K562 (cell line): Measurements from ENCODE around the gene GNAS-AS1. TPM values are rescaled to one million over a fixed set of nuclear protein-coding genes. Genes with fewer than 3 reads are reported as not detected.
A peak's percentile ranks its signal among the peaks of the same experiment; 100 is the strongest.

ENCODE experiments used
- ARHGAP35 ChIP-seq: fragments of 450-650 bp; IDR thresholded peaks from 2 replicates; pipeline ENCODE4 v1.6.1; 2018; ENCODE audit not compliant: partially characterized antibody
- CXXC5 ChIP-seq: fragments of 250-450 bp; sonication (Bioruptor Pico); IDR thresholded peaks from 2 replicates; pipeline ENCODE4 v1.8.0; 2022; ENCODE audit warnings: inconsistent platforms, mild to moderate bottlenecking, moderate library complexity
- NONO ChIP-seq, 2 experiments: fragments of 200-400 bp in 1 of 2; fragments of 450-650 bp in 1 of 2; formaldehyde crosslinking in 1 of 2; IDR thresholded peaks; 2 replicates each; pipeline ENCODE4 v1.6.1; 2017; ENCODE audit warnings: low read depth in 2 of 2, mild to moderate bottlenecking in 2 of 2, moderate library complexity in 2 of 2, low read length in 1 of 2
- RBFOX2 ChIP-seq: fragments of 200-400 bp; formaldehyde crosslinking; IDR thresholded peaks from 2 replicates; pipeline ENCODE4 v1.6.1; 2017; ENCODE audit warnings: low read depth, mild to moderate bottlenecking, low read length, moderate library complexity
- XRCC4 ChIP-seq: IDR thresholded peaks from one replicate; pipeline ENCODE4 v1.6.1; 2011; ENCODE audit not compliant: insufficient read depth, insufficient read length; ENCODE audit errors: extremely low read depth
- ZC3H11A ChIP-seq: IDR thresholded peaks from 2 replicates; pipeline ENCODE4 v1.6.1; 2012; ENCODE audit warnings: low read depth, low read length, improper control_type of control experiment
- ZFP1 ChIP-seq: fragments of 450-650 bp; formaldehyde crosslinking; IDR thresholded peaks from 2 replicates; pipeline ENCODE4 v1.4.0; 2020; ENCODE audit warnings: mild to moderate bottlenecking, mixed read lengths
- polyA plus RNA-seq, 8 experiments: library from polyadenylated mRNA; depleted of rRNA in 4 of 8; stranded (reverse) in 5 of 8; unstranded in 3 of 8; fragments of >200 nt; fragmentation: Nextera tagmentation in 2 of 8; fragmentation: Illumina TruSeq in 1 of 8; extraction: Ambion mirVana in 2 of 8; extraction: Trizol in 1 of 8; gene quantifications; 2 replicates each; pipeline versions ENCODE4 v1.2.1 to v1.2.3, GENCODE V29; 2011 to 2014; ENCODE audit warnings: inconsistent platforms in 1 of 8, missing spikeins in 1 of 8
- total RNA-seq, 7 experiments: library from RNA; depleted of rRNA in 6 of 7; stranded (reverse); fragments of >200 nt in 6 of 7; fragmentation: Illumina TruSeq in 2 of 7; extraction: Trizol in 2 of 7; gene quantifications; 2 replicates each; pipeline versions ENCODE4 v1.2.1 to v1.2.3, GENCODE V29; 2011 to 2021; ENCODE audit warnings: low replicate concordance in 1 of 7
- TF ChIP-seq, protein P1 (sequence below), 2 experiments: fragments of 450-650 bp in 1 of 2; sonication (generic) in 1 of 2; formaldehyde crosslinking in 1 of 2; IDR thresholded peaks; 2 replicates each; pipeline versions ENCODE4 v1.7.1 to v1.9.0; 2016 to 2022; ENCODE audit warnings: inconsistent platforms in 1 of 2, mild to moderate bottlenecking in 1 of 2, missing genetic modification reagents in 1 of 2
- TF ChIP-seq, protein P2 (sequence below), 2 experiments: IDR thresholded peaks; 2 replicates each; pipeline ENCODE4 v1.6.1; 2012; ENCODE audit warnings: improper control_type of control experiment in 2 of 2, low read depth in 2 of 2, low read length in 2 of 2, borderline replicate concordance in 1 of 2
- TF ChIP-seq, protein P3 (sequence below): fragments of 250-450 bp; sonication (Bioruptor Pico); IDR thresholded peaks from 2 replicates; pipeline ENCODE4 v1.8.0; 2021; ENCODE audit warnings: borderline replicate concordance, mild to moderate bottlenecking, moderate library complexity; ENCODE audit not compliant: poor library complexity, severe bottlenecking
- TF ChIP-seq, protein P4 (sequence below): fragments of 250-450 bp; sonication (Bioruptor Pico); IDR thresholded peaks from 2 replicates; pipeline ENCODE4 v1.6.1; 2021; ENCODE audit warnings: mild to moderate bottlenecking
- TF ChIP-seq, protein P5 (sequence below): sonication (generic); IDR thresholded peaks from 2 replicates; pipeline ENCODE4 v1.6.1; 2016

GNAS-AS1 gene
- total and polyA plus RNA-seq, 9 of the 15 experiments (the other 6 are each of a cell fraction or from before 2014, with no cell fraction given): 0.04 to 2.5 (median 0.25) TPM

DNA sequence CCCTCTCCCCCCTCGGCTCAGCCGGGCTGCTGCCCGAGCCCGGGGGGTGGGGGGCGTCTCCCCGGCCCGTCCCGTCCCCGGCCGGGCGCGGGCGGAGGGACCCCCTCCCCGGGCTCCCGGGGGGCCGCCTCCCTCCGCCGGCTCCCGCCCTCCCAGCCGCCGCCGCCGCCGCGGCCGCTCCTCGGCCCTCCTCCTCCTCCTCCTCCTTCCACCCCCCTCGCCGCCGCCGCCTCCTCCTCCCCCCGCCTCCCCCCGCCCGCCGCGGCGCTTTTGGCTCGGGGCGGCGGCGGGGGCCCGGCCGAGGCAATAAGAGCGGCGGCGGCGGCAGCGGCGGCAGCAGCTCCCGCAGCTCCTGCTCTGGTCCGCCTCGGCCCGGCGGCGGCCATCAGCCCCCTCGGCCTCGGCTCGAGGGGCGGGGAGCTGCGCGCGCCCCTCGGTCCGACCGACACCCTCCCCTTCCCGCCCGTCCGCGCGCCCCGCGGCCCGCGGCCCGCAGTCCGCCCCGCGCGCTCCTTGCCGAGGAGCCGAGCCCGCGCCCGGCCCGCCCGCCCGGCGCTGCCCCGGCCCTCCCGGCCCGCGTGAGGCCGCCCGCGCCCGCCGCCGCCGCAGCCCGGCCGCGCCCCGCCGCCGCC is 40.5 kb upstream of the GNAS-AS1 start (continued):
- TF ChIP-seq XRCC4 (no peak), ZC3H11A (no peak), CXXC5 (peak; percentile 56; the same call in 1 of the 2 replicates), ZFP1 (no peak), ARHGAP35 (no peak), RBFOX2 (peak; percentile 57; the same call in 1 of the 2 replicates), NONO (IDR thresholded peaks at IDR 0.05; ENCODE audit: low read depth in 2 of 2, low read length in 1 of 2) (peak; percentile 62 to 64; a peak in 2 of 4 replicates)
- TF ChIP-seq, protein P1, sequence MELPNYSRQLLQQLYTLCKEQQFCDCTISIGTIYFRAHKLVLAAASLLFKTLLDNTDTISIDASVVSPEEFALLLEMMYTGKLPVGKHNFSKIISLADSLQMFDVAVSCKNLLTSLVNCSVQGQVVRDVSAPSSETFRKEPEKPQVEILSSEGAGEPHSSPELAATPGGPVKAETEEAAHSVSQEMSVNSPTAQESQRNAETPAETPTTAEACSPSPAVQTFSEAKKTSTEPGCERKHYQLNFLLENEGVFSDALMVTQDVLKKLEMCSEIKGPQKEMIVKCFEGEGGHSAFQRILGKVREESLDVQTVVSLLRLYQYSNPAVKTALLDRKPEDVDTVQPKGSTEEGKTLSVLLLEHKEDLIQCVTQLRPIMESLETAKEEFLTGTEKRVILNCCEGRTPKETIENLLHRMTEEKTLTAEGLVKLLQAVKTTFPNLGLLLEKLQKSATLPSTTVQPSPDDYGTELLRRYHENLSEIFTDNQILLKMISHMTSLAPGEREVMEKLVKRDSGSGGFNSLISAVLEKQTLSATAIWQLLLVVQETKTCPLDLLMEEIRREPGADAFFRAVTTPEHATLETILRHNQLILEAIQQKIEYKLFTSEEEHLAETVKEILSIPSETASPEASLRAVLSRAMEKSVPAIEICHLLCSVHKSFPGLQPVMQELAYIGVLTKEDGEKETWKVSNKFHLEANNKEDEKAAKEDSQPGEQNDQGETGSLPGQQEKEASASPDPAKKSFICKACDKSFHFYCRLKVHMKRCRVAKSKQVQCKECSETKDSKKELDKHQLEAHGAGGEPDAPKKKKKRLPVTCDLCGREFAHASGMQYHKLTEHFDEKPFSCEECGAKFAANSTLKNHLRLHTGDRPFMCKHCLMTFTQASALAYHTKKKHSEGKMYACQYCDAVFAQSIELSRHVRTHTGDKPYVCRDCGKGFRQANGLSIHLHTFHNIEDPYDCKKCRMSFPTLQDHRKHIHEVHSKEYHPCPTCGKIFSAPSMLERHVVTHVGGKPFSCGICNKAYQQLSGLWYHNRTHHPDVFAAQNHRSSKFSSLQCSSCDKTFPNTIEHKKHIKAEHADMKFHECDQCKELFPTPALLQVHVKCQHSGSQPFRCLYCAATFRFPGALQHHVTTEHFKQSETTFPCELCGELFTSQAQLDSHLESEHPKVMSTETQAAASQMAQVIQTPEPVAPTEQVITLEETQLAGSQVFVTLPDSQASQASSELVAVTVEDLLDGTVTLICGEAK (IDR thresholded peaks at IDR 0.05): no peak
- TF ChIP-seq, protein P1 (CRISPR knock-in tag; IDR thresholded peaks at IDR 0.05): no peak
- TF ChIP-seq, protein P2, sequence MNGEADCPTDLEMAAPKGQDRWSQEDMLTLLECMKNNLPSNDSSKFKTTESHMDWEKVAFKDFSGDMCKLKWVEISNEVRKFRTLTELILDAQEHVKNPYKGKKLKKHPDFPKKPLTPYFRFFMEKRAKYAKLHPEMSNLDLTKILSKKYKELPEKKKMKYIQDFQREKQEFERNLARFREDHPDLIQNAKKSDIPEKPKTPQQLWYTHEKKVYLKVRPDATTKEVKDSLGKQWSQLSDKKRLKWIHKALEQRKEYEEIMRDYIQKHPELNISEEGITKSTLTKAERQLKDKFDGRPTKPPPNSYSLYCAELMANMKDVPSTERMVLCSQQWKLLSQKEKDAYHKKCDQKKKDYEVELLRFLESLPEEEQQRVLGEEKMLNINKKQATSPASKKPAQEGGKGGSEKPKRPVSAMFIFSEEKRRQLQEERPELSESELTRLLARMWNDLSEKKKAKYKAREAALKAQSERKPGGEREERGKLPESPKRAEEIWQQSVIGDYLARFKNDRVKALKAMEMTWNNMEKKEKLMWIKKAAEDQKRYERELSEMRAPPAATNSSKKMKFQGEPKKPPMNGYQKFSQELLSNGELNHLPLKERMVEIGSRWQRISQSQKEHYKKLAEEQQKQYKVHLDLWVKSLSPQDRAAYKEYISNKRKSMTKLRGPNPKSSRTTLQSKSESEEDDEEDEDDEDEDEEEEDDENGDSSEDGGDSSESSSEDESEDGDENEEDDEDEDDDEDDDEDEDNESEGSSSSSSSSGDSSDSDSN (IDR thresholded peaks at IDR 0.05; ENCODE audit: borderline replicate concordance in 1 of 2, low read depth in 2 of 2, low read length in 2 of 2): 0 out of 4 replicates have a peak, but pooled peaks have one; percentile 3 to 31
- TF ChIP-seq, protein P3, sequence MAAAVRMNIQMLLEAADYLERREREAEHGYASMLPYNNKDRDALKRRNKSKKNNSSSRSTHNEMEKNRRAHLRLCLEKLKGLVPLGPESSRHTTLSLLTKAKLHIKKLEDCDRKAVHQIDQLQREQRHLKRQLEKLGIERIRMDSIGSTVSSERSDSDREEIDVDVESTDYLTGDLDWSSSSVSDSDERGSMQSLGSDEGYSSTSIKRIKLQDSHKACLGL (CRISPR knock-in tag): no peak
- TF ChIP-seq, protein P4, sequence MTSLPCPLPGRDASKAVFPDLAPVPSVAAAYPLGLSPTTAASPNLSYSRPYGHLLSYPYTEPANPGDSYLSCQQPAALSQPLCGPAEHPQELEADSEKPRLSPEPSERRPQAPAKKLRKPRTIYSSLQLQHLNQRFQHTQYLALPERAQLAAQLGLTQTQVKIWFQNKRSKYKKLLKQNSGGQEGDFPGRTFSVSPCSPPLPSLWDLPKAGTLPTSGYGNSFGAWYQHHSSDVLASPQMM (CRISPR knock-in tag): no peak
- TF ChIP-seq, protein P5, sequence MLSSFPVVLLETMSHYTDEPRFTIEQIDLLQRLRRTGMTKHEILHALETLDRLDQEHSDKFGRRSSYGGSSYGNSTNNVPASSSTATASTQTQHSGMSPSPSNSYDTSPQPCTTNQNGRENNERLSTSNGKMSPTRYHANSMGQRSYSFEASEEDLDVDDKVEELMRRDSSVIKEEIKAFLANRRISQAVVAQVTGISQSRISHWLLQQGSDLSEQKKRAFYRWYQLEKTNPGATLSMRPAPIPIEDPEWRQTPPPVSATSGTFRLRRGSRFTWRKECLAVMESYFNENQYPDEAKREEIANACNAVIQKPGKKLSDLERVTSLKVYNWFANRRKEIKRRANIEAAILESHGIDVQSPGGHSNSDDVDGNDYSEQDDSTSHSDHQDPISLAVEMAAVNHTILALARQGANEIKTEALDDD: no peak
